ENCODE measurements around the gene APOH.

APOH gene

GRCh38 chr17:66235377-66235994 is 6.3 kb upstream of the APOH start:
- no peak for DNase-seq (ENCODE audit: low read depth)

DNA sequence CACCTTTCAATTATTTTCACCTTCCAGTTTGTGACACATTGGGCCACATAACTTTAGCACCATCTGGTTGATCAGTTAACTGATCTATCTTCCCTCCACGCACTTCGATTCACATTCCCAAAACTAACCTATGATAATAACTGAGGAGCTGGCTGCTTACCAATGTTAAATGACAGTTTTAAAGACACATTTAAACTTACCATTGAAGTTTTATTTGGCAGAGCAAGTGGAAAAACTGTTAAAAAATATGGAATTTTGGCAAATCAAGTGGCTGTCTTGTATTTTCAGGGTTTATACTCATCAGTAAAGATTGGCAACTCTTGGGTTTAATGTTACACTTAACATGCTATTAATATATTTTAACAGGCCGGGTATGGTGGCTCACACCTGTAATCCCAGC is 5.4 kb upstream of the APOH start:
- DNase-seq (ENCODE audit: low read depth) = no peak

DNA sequence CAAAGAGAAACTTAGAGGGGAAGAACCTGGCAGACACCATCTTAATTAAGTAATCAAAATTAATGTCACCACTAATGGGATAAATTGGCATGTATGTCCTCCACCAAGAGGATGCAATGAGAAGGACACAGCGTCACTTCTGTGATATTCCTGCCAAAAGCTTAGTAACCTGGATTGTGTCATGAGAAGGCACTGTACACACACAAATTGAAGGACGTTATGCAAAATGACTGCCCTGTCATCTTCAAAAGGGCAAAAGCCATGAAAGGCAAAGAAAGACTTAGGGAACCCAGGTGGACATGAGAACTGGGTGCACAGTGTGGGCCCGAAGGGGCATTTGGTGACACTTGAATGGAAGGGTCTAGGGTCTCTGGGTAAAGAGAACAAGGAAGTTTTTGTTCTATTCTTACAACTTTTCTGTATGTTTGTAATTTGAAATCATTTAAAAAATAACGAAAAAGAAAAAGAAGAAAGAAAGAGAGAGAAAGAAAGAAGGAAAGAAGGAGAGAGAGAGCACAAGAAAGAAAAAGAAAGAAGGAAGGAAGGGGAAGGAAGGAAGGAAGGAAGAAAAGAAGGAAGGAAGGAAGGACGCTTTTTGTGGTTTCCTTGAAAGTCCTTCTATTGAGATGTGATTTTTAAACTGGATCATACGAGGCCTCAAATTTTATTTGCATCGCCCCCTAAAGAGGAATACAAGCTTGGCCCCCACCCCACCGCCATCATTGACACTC is 4.0 kb upstream of the APOH start:
- DNase-seq (ENCODE audit: low read depth) = no peak

DNA sequence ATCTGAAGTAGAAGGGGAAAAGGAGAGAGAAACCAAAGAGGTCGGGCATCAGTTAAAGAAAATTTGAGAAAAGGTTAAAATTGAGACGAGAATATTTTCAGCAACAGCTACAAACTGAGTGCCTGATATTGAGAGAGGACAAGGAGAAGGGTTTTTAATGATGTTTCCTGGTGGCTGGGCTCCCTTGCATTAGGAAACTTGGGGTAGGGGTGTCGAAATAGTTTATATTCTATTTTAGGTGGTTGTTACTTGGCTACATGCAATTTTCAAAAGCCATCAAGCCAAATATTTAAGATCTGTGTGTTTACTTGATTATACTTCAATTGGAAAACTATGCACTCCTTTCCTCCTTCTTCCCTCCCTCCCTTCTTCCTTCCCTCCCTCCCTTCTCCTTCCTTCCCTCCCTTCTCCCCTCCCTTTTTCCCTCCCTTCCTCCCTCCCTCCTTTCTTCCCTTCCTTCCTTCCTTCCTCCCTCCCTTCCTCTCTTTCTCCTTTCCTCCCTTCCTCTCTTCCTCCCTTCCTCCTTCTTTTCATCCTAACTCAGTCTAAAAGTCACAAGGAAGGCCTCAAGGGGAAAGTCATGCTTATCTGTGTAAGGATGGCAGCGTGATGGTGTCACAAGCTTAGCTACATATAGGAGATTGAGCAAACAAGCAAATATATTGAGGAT is 1.8 kb upstream of the APOH start:
- DNase-seq (ENCODE audit: low read depth) = no peak

DNA sequence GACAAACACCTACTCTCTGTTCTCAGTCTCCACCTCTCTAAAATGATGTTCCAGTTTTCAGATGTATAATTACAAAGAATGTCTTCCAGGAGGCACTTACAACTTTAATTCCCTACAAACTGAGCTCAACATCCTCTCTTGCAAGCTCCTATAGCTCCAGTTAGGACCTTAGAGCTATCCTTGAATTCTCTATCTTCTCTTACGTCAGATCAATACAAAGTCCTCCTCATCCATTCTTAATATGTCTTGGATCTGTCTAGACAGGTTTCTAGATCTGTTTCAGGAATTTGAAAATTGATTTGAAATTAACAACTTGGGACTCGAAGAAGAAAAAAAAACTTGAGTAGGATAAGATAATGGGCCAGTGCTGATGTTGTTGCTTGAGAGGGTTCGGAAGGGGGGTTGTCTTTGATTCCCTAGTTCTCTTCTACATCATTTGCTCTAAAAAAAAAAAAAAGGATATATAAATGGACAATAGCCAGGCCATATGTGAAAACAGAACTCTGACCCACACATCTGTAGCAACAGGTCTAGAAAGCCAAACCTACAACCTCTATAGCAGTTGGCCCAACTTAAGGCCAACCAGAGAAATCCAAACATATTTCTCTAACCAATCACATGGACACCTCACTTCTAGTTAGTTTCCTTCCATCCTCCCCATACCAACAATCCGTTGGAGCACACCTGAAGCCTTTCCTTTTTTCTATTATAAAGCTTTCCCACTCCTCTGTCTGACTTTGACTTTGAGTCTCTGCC is 746 bp upstream of the APOH start:
- DNase-seq (ENCODE audit: low read depth) = no peak

- no peak for DNase-seq (ENCODE audit: low read depth)
Observed at GRCh38 chr17:66227212-66228045, 1.8 kb downstream of the APOH start.

DNA sequence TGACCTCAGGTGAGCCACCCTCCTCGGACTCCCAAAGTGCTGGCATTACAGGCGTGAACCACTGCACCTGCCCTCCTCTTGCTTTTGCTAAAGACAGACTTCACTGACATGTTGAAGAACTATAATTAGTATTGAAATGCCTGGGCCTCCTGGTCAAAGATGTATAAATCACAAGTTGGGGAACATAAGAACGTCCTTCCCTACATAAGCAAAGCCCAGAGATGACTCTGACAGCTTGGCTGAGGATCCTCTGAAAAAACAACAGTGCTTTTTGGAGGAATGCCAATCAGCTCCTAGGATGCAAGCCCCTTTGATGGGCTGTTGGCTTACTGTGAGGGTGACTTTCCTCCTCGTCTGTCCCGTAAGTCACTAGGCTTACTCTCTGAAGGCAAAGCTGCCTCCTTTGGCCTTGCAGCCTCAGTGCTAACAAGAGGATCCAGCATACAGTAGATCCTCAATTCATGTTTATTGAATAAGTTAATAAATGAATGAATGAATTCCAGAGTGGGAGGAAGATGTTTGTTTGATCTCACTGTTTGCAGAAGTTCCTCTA is 6.3 kb downstream of the APOH start:
- DNase-seq (ENCODE audit: low read depth) = no peak

GRCh38 chr17:66221755-66222530 is 7.3 kb downstream of the APOH start:
- DNase-seq (ENCODE audit: low read depth) = no peak

GRCh38 chr17:66221343-66221742 is 7.9 kb downstream of the APOH start:
- no peak for DNase-seq (ENCODE audit: low read depth)

GRCh38 chr17:66220079-66220835 is 9.0 kb downstream of the APOH start:
- no peak for DNase-seq (ENCODE audit: low read depth)

GRCh38 chr17:66215529-66215911 is 13.7 kb downstream of the APOH start:
- DNase-seq (ENCODE audit: low read depth) = no peak

- no peak for DNase-seq (ENCODE audit: low read depth)
Observed at GRCh38 chr17:66214884-66215528, 14.2 kb downstream of the APOH start.

DNA sequence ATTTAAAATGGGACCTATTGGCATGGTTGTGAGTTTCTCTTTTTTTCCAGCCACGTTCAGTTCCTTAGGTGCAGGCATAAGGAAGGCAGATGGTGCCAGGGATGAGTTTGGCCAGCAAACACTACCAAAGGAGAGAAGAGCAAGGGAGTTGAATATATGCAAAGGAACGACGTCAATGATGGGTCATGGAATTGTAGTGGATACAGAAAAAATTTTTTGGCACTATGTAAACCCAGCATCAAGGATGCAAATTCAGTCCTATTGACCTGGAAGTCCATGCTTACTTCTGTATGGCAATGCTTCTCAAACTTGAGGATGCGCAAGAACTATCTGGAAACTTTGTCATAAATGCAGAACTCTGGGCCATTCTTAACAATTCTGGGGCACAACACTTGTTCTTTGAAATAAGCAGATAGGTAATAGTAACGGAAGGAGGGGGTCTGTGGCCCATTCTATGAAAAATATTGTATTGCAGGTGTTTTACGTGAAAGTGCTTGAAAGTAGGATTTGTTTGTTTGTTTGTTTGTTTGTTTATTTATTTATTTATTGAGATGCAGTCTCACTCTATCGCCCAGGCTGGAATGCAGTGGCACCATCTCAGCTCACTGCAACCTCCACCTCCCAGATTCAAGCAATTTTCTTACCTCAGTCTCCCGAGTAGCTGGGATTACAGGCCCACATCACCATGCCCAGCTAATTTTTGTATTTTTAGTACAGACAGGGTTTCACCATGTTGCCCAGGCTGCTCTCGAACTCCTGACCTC is 18.0 kb downstream of the APOH start:
- no peak for DNase-seq (ENCODE audit: low read depth)

DNA sequence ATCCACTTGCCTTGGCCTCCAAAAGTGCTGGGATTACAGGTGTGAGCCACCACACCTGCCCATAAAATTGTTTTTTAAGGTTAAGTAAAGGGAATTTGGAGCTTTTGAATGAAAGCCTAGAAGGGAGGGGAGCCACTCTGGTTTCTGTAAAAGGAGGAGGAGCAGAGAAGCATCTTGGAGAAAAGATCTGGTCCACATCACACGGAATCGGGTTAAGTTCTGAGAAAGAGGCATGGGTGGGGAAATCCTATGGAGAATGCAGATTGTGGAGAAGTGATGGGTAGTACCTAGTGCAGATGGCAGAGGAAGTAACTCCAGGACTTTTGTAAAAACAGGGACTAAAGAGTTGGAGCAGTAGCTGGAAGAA is 19.0 kb downstream of the APOH start:
- DNase-seq (ENCODE audit: low read depth) = no peak

GRCh38 chr17:66207936-66208335 is 21.3 kb downstream of the APOH start:
- no peak for DNase-seq (ENCODE audit: low read depth)

- DNase-seq (ENCODE audit: low read depth) = no peak
Observed at GRCh38 chr17:66203274-66204015, 25.8 kb downstream of the APOH start.

GRCh38 chr17:66200685-66201092 is 28.5 kb downstream of the APOH start:
- no peak for DNase-seq (ENCODE audit: low read depth)

DNA sequence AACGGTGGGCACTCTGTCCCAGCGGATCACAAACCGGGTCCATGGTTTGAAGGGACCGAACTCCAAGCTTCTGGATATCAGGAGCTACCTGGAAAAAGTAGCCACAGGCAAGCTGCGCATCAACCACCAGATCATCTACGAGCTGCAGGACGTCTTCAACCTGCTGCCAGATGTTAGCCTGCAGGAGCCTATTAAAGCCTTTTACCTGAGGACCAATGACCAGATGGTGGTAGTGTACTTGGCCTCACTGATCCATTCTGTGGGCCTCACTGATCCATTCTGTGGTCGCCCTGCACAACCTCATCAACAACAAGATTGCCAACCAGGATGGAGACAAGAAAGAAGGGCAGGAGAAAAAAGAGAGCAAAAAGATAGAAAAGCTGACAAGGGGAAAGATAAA is 31.0 kb downstream of the APOH start:
- no peak for DNase-seq (ENCODE audit: low read depth)

All from stimulated activated CD8-positive, alpha-beta memory T cell treated with anti-CD3 and anti-CD28 coated beads, Interleukin-15, amount 100 ng/mL, for 1 hour (primary cell).